HT1080 (cell line): ENCODE measurements around the gene FOXO3B. TPM values are rescaled to one million over a fixed set of nuclear protein-coding genes. Genes with fewer than 3 reads are reported as not detected.
"Not testable (repeated sequence)": the region's sequence is repeated elsewhere in the genome, so short reads cannot be mapped to it uniquely, and the experiment has no call there.

Source experiments
- DNase-seq: peaks from one replicate; pipeline ENCODE4 v3.0.0-alpha.2; 2015; ENCODE audit warnings: low read depth
- small RNA-seq: library from RNA; depleted of rRNA; stranded (forward); fragments of <200 nt; gene quantifications from one replicate; pipeline ENCODE3, GENCODE V24; 2014
- total RNA-seq: library from RNA; depleted of rRNA; stranded (reverse); fragments of >200 nt; shearing (Covaris generic); gene quantifications from 2 replicates; pipeline ENCODE4 v1.2.3, GENCODE V29; 2014; rRNA removed

The FOXO3B gene
- total RNA-seq, 1 experiment from 2014 or later = 3.0 TPM

GRCh38 chr17:18661924-18662624 is 20.0 kb downstream of the FOXO3B start:
- DNase-seq = not testable (repeated sequence)

DNA sequence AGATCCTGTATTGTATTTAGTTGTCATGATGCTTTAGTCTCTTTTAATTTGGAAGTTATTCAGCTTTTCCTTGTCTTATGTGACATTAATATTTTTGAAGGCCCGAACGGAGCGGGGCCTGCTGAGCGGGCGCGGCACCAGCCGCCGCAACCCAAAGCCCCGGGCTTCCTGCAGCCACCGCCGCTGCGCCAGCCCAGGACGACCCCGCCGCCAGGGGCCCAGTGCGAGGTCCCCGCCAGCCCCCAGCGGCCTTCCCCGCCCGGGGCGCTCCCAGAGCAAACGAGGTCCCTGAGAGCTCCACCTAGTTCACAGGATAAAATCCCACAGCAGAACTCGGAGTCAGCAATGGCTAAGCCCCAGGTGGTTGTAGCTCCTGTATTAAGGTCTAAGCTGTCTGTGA is 32.0 kb downstream of the FOXO3B start:
- DNase-seq = not testable (repeated sequence)

DNA sequence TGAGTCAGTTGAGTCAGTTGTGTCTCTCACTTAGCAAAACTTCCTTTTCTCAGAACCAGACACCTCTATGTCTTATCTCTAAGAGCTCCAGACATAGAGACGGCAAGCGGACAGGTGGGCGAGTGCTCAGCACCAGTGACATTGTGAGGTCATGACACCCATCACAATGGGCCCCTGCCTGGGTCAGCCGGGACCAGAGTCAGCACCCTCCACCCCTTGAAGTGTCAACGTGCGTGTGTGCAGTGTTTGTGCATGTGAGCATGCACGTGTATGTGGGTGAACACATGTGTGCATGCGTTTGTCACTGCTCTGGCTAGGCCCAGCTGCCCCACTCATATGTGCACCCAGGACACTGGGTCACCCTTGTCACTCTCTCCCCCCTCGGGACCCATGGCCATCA is 37.8 kb downstream of the FOXO3B start, which contains the start of gene TBC1D28:
Gene TBC1D28, minus strand, starts transcription at position 101 of the 400 bp plus-strand sequence. CDS start 3,039 bp downstream, outside the sequence.
- not testable (repeated sequence) for DNase-seq

- DNase-seq = not testable (repeated sequence)
Measured at GRCh38 chr17:18643124-18643523, 39.0 kb downstream of the FOXO3B start.

DNA sequence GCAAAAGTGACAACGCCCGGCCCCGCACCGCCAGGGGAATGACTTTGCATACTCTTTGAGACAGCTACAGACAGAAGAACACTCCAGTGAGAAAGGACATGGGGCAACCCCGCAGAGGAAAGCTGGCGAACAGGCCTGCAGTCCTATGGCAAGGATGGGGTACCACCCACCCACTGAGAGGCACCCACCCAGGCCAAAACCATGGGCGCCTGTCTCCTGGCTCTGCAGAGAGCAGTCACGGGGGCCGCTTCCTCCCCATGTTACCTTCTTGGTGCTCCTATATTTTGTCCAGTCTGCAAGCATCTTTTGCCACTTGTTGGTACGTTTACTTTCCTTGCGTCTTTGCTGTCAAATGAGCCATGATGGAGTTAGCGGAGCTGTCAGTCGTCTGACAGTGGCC is 43.8 kb downstream of the FOXO3B start:
- not testable (repeated sequence) for DNase-seq

DNA sequence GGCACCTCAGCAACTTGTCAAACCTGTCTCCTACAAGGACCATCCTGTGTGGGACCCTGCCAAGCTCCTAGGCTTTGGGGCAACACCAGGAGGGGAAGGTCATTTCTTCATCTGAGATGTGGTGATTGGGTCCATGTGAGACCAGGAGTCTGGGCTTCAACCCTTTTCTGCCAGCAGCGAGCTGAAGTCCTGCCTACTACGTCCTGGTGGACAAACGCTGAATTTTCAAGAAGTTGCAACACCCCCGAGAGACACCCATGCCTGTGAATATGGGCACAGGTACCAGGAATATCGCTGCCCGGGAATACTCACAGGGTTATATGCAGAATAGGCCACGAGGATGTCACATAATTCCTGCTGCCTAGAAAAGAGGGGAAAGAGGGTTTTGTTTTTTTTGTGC is 45.9 kb downstream of the FOXO3B start:
- DNase-seq = not testable (repeated sequence)

DNA sequence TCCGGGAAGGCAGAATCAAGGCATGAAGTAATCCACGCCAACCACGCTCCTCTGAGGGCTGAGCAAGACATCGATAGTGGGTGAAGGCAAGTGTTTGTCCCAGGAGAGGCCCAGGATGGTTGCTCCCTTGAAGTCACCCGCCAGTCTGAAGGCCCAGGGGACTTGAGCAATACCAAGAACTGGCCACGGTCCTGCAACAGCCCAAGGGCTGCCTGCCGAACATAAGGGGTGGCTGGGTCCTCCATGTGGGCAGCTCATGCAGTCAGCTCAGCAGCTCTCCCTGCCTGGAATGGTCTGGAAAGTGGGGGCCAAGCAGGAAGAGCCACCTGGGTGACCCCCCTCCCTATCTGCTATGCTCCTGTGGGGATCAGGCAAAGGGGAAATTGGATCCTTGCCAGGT is 46.3 kb downstream of the FOXO3B start:
- not testable (repeated sequence) for DNase-seq

DNA sequence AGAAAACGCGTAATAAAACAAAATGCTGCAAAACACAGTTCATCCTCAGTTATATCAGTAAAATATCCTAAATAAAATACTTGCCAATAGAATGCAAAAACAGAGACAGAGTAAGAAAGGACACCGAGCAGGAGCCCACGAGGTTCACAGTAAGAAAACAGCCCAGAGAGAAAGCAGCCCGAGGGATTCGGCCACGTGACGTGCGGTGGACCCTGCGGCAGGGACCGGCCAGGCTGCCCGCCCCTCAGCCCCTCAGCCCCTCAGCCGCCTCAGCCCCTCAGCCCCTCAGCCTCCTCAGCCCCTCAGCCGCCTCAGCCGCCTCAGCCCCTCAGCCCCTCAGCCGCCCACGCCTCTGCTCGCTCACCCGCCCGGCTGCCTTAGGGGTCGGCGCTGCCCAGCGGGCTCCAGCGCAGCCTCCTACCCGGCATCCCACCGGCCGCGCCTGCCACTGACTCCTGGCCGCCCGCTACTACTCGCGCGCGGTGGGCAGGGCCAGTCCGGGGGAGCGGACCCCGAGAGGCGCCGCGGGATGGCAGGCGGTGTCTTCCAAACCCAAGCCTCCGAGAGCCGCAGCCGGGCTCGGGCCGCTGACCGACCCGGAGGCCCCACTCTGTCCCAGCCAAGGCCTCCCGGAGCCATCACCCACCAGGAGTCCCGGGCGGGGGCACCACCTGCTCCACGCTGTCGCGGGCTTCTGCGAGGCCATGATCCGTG is 47.4 kb downstream of the FOXO3B start:
- DNase-seq = not testable (repeated sequence)

Small RNAs within 50 kb of the gene (small RNA-seq; reads per million reads assigned to genes)
- not detected for gene AC026271.2
- not detected for gene AC026271.4

Other genes starting within 250 kb of the FOXO3B start
- not detected in 2 replicates for gene LGALS9C, start 205.5 kb downstream of the FOXO3B start, total RNA-seq
- gene TBC1D28, start 37.9 kb downstream of the FOXO3B start, total RNA-seq = not detected in 2 replicates
- gene FBXW10, start 61.7 kb upstream of the FOXO3B start, total RNA-seq = not detected in 2 replicates
- 33.8 and 36.4 TPM in 2 replicates for gene TVP23B, start 98.9 kb upstream of the FOXO3B start, total RNA-seq
- 34.4 and 49.2 TPM in 2 replicates for gene PRPSAP2, start 175.8 kb upstream of the FOXO3B start, total RNA-seq